Progenitor cell of endocrine pancreas (in vitro differentiated cells): ENCODE measurements around the gene PCSK5. TPM values are rescaled to one million over a fixed set of nuclear protein-coding genes. Genes with fewer than 3 reads are reported as not detected.

Experiments used
- DNase-seq: peaks from one replicate; pipeline ENCODE4 v3.0.0; 2021; ENCODE audit warnings: low spot score; ENCODE audit not compliant: unreplicated experiment
- H3K27ac Mint-ChIP-seq: 2 replicates; pipeline ENCODE4 v1.8.0; 2021; ENCODE audit warnings: mild to moderate bottlenecking, moderate library complexity, mixed read lengths
- H3K27me3 Mint-ChIP-seq: 2 replicates; pipeline ENCODE4 v1.8.0; 2021; ENCODE audit warnings: mixed read lengths
- H3K36me3 Mint-ChIP-seq: 2 replicates; pipeline ENCODE4 v1.8.0; 2022; ENCODE audit warnings: mixed read lengths; ENCODE audit not compliant: insufficient read depth
- H3K4me1 Mint-ChIP-seq: 2 replicates; pipeline ENCODE4 v1.8.0; 2021; ENCODE audit warnings: low read depth, mixed read lengths
- H3K4me3 Mint-ChIP-seq: 2 replicates; pipeline ENCODE4 v1.8.0; 2021; ENCODE audit warnings: low read depth, mild to moderate bottlenecking, moderate library complexity, mixed read lengths
- H3K9me3 Mint-ChIP-seq: 2 replicates; pipeline ENCODE4 v1.8.0; 2021; ENCODE audit warnings: low read depth, mixed read lengths
- CTCF ChIP-seq: fragments of 200-600 bp; sonication (generic); IDR thresholded peaks from one replicate; pipeline ENCODE4 v1.5.0; 2021; ENCODE audit warnings: antibody characterized with exemption, mild to moderate bottlenecking; ENCODE audit not compliant: unreplicated experiment
- total RNA-seq: library from RNA; stranded (reverse); gene quantifications from 2 replicates; pipeline ENCODE4 v1.2.1, GENCODE V29; 2021

The PCSK5 gene
- total RNA-seq, 1 donor from 2014 or later, result 7.3 TPM

- Mint-ChIP-seq H3K4me1 (peaks cover 2% of the 10 kb centered on the region), H3K9me3 (no peaks in the 10 kb centered on the region), H3K36me3 (no peaks in the 10 kb centered on the region), H3K27me3 (peaks cover 3% of the 10 kb centered on the region), H3K4me3 (no peak overlapping the region), H3K27ac (no peak overlapping the region)
- DNase-seq, result no peak
- no peak for TF ChIP-seq CTCF
Observed at GRCh38 chr9:76153339-76153738, 262.9 kb downstream of the PCSK5 start.

GRCh38 chr9:76153902-76154629, 263.6 kb downstream of the PCSK5 start:
- H3K4me3 Mint-ChIP-seq, result no peak overlapping the region
- no peaks in the 10 kb centered on the region for H3K9me3 Mint-ChIP-seq
- H3K4me1 Mint-ChIP-seq, result peaks cover 7% of the 10 kb centered on the region
- TF ChIP-seq CTCF, result no peak
- peaks cover 2% of the 10 kb centered on the region for H3K36me3 Mint-ChIP-seq
- DNase-seq, result no peak
- H3K27ac Mint-ChIP-seq, result no peak overlapping the region
- peaks cover 3% of the 10 kb centered on the region for H3K27me3 Mint-ChIP-seq

- peaks cover 12% of the 10 kb centered on the region for H3K4me1 Mint-ChIP-seq
- TF ChIP-seq CTCF, result no peak
- no peak overlapping the region for H3K27ac Mint-ChIP-seq
- no peak for DNase-seq
- no peaks in the 10 kb centered on the region for H3K9me3 Mint-ChIP-seq
- H3K4me3 Mint-ChIP-seq, result no peak overlapping the region
- H3K36me3 Mint-ChIP-seq, result peaks cover 2% of the 10 kb centered on the region
- peaks cover 3% of the 10 kb centered on the region for H3K27me3 Mint-ChIP-seq
Observed at GRCh38 chr9:76155361-76155760, 264.9 kb downstream of the PCSK5 start.

GRCh38 chr9:76158713-76159112, 268.2 kb downstream of the PCSK5 start:
- no peak for TF ChIP-seq CTCF
- Mint-ChIP-seq H3K27me3 (peaks cover 3% of the 10 kb centered on the region), H3K36me3 (peaks cover 2% of the 10 kb centered on the region), H3K27ac (no peak overlapping the region), H3K4me1 (peaks cover 17% of the 10 kb centered on the region), H3K9me3 (no peaks in the 10 kb centered on the region), H3K4me3 (no peak overlapping the region)
- no peak for DNase-seq

- Mint-ChIP-seq H3K36me3 (peaks cover 2% of the 10 kb centered on the region), H3K27me3 (peaks cover 3% of the 10 kb centered on the region), H3K4me3 (no peak overlapping the region), H3K4me1 (peaks cover 15% of the 10 kb centered on the region), H3K27ac (no peak overlapping the region), H3K9me3 (no peaks in the 10 kb centered on the region)
- TF ChIP-seq CTCF, result no peak
- no peak for DNase-seq
Observed at GRCh38 chr9:76159293-76159926, 268.9 kb downstream of the PCSK5 start.
